Tibial artery (tissue), 4 donors: Measurements from ENCODE around the gene CROCC2.

ENCODE experiments used
- DNase-seq, 2 donors: peaks; one replicate each; pipeline ENCODE4 v3.0.0-alpha.2; 2019
- H3K27ac ChIP-seq, 2 donors: fragments of 200-600 bp; sonication (generic) in 1 of 2; 1 replicate in 1 of 2; 2 replicates in 1 of 2; pipeline ENCODE4 v1.5.1; 2018 to 2019; ENCODE audit warnings: mild to moderate bottlenecking in 1 of 2
- H3K27me3 ChIP-seq, 2 donors: fragments of 200-600 bp; sonication (generic) in 1 of 2; one replicate each; pipeline versions ENCODE4 v1.5.1 to v1.6.0; 2016 to 2019
- H3K36me3 ChIP-seq, 3 donors: fragments of 200-600 bp; sonication (generic) in 2 of 3; one replicate each; pipeline ENCODE4 v1.5.1; 2016 to 2019; ENCODE audit warnings: mild to moderate bottlenecking in 2 of 3
- H3K4me1 ChIP-seq, 4 donors: fragments of 200-600 bp; sonication (generic) in 2 of 4; 1 replicate in 3 of 4; 2 replicates in 1 of 4; pipeline ENCODE4 v1.5.1; 2016 to 2019
- H3K4me3 ChIP-seq, 2 donors: fragments of 200-600 bp; sonication (generic) in 1 of 2; 1 replicate in 1 of 2; 2 replicates in 1 of 2; pipeline ENCODE4 v1.5.1; 2018 to 2019; ENCODE audit warnings: mild to moderate bottlenecking in 2 of 2
- H3K9me3 ChIP-seq, 3 donors: fragments of 200-600 bp; sonication (generic) in 1 of 3; one replicate each; pipeline ENCODE4 v1.5.1; 2016 to 2019
- intact Hi-C: fragments of 100-400 bp; cut with DNase I; formaldehyde crosslinking; loops from one replicate; pipeline ENCODE4 v1.15.0; 2023; ENCODE audit warnings: low total_unique reads
- TF ChIP-seq, protein P1 (sequence below), 2 experiments: fragments of 200-600 bp in 1 of 2; fragments of 450-650 bp in 1 of 2; IDR thresholded peaks; one replicate each; pipeline ENCODE4 v1.5.1; 2017 to 2019; ENCODE audit warnings: antibody characterized with exemption in 2 of 2, mild to moderate bottlenecking in 1 of 2, moderate library complexity in 1 of 2

Gene CROCC2

DNA sequence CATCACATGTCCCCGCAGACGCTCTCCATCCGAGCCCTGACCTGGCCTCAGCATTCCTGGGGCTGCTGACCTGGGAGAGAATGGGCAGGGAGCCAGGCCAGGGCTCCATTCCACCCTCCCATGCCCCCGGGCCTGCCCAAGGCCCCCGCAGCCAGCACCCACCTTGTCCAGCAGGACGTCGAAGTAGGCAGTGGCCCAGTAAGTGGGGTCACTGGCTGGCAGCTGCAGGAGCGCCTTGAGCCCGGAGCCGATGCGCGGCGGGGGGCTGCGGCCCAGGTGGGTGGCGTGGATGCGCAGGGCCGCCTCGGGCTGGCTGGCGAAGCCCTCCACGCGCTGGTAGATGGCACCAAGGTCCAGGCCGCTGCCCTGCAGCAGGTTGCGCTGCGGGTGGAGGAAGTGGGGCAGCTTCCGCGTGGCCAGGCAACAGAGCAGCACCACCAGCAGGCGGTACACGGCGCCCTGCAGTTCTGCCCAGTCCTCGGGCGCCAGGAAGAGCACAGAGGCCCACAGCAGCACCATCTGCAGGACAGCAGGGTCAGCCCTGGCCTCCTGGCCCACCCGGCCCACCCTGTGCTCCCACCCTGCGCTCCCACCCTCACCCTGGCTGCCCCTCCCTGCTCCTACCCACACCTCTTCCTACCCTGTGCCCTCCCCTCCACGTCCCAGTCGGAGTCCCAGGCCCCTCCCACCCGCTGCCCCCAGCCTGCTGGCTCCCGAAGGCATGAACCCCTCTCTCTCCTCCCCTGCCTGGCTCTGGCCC lies 17.8 kb upstream of the CROCC2 start:
- Histone ChIP-seq H3K36me3 (no peaks in the 10 kb centered on the region), H3K9me3 (no peaks in the 10 kb centered on the region), H3K27ac (no peak overlapping the region), H3K4me3 (no peak overlapping the region), H3K4me1 (peaks cover 0 to 4% (median 0%) of the 10 kb centered on the region in 4 donors), H3K27me3 (peaks cover 0 to 25% of the 10 kb centered on the region in 2 donors)
- DNase-seq, result no peak
- intact Hi-C loops, result no loop called here
- TF ChIP-seq, protein P1, sequence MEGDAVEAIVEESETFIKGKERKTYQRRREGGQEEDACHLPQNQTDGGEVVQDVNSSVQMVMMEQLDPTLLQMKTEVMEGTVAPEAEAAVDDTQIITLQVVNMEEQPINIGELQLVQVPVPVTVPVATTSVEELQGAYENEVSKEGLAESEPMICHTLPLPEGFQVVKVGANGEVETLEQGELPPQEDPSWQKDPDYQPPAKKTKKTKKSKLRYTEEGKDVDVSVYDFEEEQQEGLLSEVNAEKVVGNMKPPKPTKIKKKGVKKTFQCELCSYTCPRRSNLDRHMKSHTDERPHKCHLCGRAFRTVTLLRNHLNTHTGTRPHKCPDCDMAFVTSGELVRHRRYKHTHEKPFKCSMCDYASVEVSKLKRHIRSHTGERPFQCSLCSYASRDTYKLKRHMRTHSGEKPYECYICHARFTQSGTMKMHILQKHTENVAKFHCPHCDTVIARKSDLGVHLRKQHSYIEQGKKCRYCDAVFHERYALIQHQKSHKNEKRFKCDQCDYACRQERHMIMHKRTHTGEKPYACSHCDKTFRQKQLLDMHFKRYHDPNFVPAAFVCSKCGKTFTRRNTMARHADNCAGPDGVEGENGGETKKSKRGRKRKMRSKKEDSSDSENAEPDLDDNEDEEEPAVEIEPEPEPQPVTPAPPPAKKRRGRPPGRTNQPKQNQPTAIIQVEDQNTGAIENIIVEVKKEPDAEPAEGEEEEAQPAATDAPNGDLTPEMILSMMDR (IDR thresholded peaks at IDR 0.05), result no peak

DNA sequence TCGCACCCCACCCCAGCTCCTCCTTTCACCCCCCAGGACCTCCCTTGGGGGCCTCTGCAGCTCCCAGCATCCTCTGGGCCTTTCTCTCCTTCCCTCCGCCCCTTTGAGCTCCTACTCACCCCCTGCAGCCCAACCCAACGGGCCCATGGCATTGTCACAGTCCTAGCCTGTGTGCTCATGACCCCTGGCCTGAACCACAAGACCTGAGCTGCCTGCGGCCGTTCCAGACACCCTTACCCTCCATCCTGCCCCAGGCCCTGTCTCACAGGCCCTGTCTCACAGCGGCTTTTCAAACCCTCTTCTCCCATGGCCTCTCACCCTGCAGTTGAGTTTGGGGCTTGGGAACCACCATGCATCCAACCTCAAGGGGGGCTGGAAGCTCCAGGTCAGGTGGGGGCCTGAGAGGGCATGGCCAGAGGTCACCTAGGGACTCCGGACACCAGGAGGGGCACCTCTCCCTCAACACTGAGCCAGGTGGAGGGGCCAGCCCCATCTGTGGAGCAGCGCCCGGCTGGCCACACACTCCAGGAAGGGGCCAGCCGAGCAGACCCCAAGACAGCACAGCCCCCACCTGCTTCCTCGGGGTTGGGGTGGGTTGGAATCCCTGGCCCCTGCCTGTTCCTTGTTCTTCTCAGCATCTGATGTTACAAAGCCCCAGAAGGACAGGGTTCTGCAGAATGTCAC lies 17.1 kb upstream of the CROCC2 start:
- no peak overlapping the region for H3K4me3 ChIP-seq
- H3K36me3 ChIP-seq, result no peaks in the 10 kb centered on the region
- no peaks in the 10 kb centered on the region for H3K9me3 ChIP-seq
- H3K27ac ChIP-seq, result no peak overlapping the region
- TF ChIP-seq, protein P1 (IDR thresholded peaks at IDR 0.05), result no peak
- H3K4me1 ChIP-seq, result peaks cover 0 to 6% (median 0%) of the 10 kb centered on the region in 4 donors
- intact Hi-C loops, result no loop called here
- peaks cover 0 to 32% of the 10 kb centered on the region in 2 donors for H3K27me3 ChIP-seq
- DNase-seq, result no peak

DNA sequence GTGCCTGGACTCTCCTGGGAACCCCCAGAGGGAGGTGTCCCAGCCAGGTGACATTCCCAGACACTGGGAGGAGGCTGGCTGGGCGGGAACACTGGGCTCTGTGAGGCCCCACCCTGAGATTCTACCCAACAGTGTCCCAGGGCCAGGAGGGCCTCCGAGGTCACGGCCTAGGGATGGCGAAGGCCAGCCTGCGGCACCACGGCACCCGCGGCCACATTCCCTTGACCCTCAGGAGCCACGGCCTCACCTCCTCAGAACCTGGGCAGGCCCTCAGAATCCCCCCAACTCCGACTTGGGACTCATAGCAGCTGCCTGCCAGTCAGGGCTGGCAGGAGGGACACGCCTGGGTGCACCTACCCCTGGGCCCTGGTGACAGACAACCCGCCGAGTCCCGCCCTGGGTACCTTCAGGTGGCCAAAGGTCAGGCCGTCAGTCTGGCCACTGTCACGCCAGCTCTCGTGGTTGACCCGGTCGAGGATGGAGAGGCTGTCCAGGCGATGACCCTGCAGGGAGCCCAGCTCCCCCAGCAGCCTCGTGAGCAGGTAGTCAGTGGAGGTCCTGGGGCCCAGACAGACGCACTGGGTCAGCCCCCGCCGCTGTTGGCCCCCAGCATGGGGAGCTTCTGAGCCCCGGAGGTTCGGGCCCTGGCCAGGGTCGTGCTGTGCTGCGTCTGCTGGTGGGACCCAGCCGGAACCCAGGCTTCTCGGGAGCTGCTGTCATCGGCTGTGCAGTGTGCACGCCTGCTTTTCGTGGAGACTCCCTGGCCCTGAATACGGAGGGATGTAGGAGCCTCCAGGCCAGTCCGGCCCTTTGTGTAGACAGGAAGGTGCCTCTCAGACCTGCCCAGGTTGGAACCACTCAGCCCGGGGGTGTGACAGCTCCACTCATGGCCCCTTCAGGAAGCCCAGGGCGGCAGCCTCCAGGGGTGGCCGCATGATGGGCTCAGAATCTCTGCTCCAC lies 16.3 kb upstream of the CROCC2 start:
- Histone ChIP-seq H3K36me3 (no peaks in the 10 kb centered on the region), H3K4me1 (peaks cover 0 to 6% (median 0%) of the 10 kb centered on the region in 4 donors), H3K4me3 (no peak overlapping the region), H3K27ac (no peak overlapping the region), H3K27me3 (peaks cover 0 to 33% of the 10 kb centered on the region in 2 donors), H3K9me3 (no peaks in the 10 kb centered on the region)
- no peak for DNase-seq
- TF ChIP-seq, protein P1 (IDR thresholded peaks at IDR 0.05), result no peak
- intact Hi-C loops, result no loop called here

DNA sequence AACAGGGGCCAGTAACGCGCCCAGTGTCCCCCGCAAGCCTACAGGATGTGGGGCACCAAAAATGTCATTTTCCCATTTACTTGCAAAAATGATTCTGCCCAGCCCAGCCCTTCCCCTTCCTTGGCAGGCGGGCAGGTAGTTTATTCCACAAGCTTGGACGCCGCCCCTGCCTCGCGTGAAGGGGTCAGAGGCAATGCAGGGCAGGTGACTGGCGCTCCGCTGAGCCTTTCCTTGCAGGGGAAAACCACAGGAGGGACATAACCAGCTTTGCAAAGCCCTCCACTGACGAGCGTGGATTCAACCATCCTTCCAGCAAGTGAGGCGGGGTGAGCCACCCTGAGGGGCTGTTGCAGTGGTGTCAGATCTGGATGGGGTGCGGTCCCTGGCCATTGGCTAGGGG lies 15.4 kb upstream of the CROCC2 start:
- no peak for DNase-seq

More for the DNA sequence above, 15.4 kb upstream of the CROCC2 start:
- Histone ChIP-seq H3K4me3 (no peak overlapping the region), H3K27ac (no peak overlapping the region), H3K4me1 (peaks cover 0 to 6% (median 0%) of the 10 kb centered on the region in 4 donors), H3K9me3 (no peaks in the 10 kb centered on the region), H3K27me3 (peaks cover 0 to 36% of the 10 kb centered on the region in 2 donors), H3K36me3 (no peaks in the 10 kb centered on the region)
- intact Hi-C loops, result no loop called here
- TF ChIP-seq, protein P1 (IDR thresholded peaks at IDR 0.05), result no peak
